Rectal smooth muscle tissue (tissue), 1 donor: ENCODE results near the gene VGLL1.

ENCODE experiments used
- H3K27ac ChIP-seq: one replicate; pipeline ENCODE4 v1.7.0; 2013; ENCODE audit warnings: low read depth, low read length, inconsistent platforms
- H3K27me3 ChIP-seq: one replicate; pipeline ENCODE4 v1.7.0; 2013; ENCODE audit warnings: low read length; ENCODE audit not compliant: control insufficient read depth, insufficient read depth
- H3K36me3 ChIP-seq: one replicate; pipeline ENCODE4 v1.7.0; 2013; ENCODE audit warnings: low read length; ENCODE audit not compliant: control insufficient read depth, insufficient read depth
- H3K4me1 ChIP-seq: one replicate; pipeline ENCODE4 v1.7.0; 2013; ENCODE audit warnings: low read length; ENCODE audit not compliant: control insufficient read depth, insufficient read depth
- H3K4me3 ChIP-seq: one replicate; pipeline ENCODE4 v1.7.0; 2013; ENCODE audit warnings: low read length
- H3K9ac ChIP-seq: one replicate; pipeline ENCODE4 v1.7.0; 2013; ENCODE audit warnings: low read length

VGLL1 gene

DNA sequence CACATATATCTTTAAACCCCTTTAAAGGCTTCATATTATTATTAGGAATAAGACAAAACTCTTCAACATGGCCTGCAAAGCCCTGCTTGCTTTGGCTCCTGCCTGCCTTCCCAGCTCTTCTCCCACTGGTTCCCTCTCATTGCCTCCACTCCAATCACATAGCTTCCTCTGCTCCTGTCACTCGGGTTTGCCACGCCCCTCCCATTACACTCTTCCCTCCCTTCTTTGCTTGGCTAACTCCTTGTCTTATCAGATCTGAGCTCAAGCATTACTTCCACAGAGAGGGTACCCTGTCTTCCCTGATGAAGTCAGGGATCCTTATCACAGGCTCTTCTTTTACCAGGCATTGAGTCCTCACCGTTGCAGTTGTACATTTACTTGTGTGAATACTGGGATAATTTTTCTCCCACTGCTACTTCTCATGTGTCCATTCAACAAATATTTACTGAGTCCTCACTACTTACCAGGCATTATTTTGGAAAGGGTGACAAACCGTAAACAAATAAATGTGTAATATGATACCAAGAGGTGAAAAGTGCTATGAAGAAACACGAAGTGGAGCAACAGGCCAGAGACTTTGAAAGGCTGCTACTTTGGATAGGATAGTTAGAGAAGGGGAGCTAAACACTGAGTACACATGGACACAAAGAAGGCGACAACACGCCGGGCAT, 3.2 kb upstream of the VGLL1 start:
- H3K36me3 ChIP-seq = no peaks in the 10 kb centered on the region
- no peak overlapping the region for H3K27ac ChIP-seq
- no peak overlapping the region for H3K4me3 ChIP-seq
- H3K27me3 ChIP-seq = no peaks in the 10 kb centered on the region
- H3K9ac ChIP-seq = no peak overlapping the region
- H3K4me1 ChIP-seq = peaks cover 5% of the 10 kb centered on the region

DNA sequence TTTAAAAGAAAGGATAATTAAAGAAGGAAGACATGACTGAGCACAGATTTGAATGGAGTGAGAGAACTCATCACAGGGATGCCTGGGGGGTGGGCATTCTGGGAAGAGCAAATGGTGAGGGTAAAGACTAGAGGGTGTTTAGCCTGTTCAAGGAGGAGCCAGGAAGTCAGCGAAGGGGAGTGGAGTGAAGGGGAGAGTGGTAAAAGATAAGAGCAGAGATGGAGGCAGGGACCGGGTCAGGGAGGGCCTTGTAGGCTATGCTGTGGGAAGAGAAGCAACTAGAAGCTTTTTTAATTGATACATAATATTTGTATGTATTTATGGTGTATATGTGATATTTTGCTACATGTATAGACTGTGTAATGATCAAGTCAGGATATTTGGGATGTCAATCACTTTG, 2.2 kb upstream of the VGLL1 start:
- Histone ChIP-seq H3K4me3 (no peak overlapping the region), H3K9ac (no peak overlapping the region), H3K27me3 (no peaks in the 10 kb centered on the region), H3K36me3 (no peaks in the 10 kb centered on the region), H3K27ac (no peak overlapping the region), H3K4me1 (peaks cover 5% of the 10 kb centered on the region)

DNA sequence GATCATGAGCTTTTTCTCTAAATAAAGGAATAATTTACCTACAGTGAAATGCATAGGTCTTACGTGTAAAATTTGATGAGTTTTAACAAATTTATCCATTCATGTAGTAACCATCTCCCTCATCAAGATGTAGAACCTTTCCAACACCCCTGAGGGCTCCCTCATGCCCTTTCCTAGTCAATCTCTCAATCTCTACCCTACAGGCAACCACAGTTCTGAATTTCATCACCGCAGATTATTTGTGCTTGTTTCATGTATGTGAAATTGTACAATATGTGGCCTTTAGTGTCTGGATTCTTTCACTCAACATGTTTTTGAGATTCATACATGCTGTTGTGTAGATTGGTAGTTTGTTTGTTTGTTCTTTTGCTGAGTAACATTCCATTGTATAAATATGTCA, 2.1 kb downstream of the VGLL1 start:
- H3K4me3 ChIP-seq = no peak overlapping the region

DNA sequence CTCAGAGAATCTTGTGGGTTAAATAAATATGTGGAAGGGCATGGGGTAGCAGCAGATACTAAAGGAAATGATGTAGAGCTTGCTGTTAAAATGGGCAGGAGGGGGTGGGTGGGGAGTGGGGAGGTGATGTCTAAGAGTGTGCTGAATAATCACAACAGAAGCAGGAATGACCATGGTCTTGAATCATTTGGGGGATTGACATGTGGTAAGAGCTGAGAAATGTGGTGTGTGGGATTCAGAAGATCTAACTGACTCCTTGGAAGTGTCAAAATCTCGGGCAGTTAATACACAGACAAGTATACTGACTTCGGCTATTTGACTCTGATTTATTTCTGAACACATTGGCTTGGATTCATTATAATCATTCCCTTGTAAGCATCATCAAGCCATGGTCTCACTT, 6.8 kb downstream of the VGLL1 start:
- H3K4me1 ChIP-seq = no peaks in the 10 kb centered on the region
- no peaks in the 10 kb centered on the region for H3K27me3 ChIP-seq
- no peak overlapping the region for H3K9ac ChIP-seq
- H3K4me3 ChIP-seq = no peak overlapping the region
- no peaks in the 10 kb centered on the region for H3K36me3 ChIP-seq
- H3K27ac ChIP-seq = no peak overlapping the region

More for the DNA sequence above, 2.1 kb downstream of the VGLL1 start:
- no peak overlapping the region for H3K27ac ChIP-seq
- H3K36me3 ChIP-seq = no peaks in the 10 kb centered on the region
- H3K9ac ChIP-seq = no peak overlapping the region
- H3K4me1 ChIP-seq = no peaks in the 10 kb centered on the region
- H3K27me3 ChIP-seq = no peaks in the 10 kb centered on the region

DNA sequence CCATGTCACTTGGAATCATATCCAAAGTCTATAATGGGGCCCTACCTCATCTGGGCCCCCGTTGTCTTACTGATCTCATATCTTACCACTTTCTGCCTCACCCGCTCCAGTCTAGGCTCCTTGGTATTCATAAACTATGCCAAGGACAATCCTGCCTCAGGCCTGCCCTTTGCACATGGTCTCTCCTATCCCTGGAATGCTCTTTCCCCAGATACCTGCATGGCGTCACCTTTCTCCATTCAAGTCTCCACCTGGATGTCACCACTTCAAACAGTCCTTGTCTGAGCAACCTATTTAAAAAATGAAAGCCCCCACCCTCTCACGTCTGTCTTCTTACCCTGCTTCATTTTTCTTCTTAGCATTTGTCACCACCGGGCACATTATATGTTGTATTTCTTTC, 8.2 kb downstream of the VGLL1 start:
- no peaks in the 10 kb centered on the region for H3K4me1 ChIP-seq
- no peak overlapping the region for H3K4me3 ChIP-seq
- no peak overlapping the region for H3K27ac ChIP-seq
- H3K36me3 ChIP-seq = no peaks in the 10 kb centered on the region
- no peak overlapping the region for H3K9ac ChIP-seq
- H3K27me3 ChIP-seq = no peaks in the 10 kb centered on the region

DNA sequence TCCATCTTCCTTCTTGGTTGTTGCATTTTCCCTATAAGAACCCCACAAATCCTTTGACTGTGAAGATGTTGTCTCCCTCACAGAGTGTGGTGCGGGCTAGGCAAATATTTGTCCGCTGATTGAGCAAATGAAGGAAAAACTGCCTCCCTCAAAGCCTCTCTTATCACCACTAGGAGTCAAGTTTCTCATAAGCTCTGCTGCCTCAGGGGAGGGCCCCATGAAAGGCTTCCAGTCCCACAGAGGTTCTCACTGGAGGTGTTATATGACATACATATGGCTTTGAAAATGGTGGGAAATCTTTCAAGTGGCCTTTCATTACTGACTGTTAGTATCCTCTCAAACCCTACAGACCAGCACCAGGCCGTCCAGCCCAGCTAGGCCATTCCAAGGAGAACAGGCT, 9.3 kb downstream of the VGLL1 start:
- no peaks in the 10 kb centered on the region for H3K4me1 ChIP-seq
- H3K4me3 ChIP-seq = no peak overlapping the region
- H3K27me3 ChIP-seq = no peaks in the 10 kb centered on the region
- no peaks in the 10 kb centered on the region for H3K36me3 ChIP-seq
- no peak overlapping the region for H3K27ac ChIP-seq
- no peak overlapping the region for H3K9ac ChIP-seq

DNA sequence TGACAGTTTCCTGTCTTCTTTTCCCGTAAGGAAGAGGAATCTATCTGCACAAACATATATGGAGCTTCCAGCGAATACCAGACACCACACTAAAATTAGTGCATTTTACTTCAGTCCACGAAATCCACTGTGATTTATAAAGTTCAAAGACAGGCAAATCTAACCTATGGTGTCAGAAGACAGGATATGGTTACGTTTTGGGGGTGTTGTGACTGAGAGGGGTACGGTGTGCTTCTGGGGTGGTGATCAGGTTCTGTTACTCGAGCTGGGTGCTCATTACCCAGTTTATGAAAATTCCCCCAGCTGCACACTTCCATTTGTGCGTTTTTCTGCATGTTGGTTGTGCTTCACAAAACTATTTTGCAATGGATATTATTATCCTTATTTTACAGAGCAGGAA, 10.3 kb downstream of the VGLL1 start:
- Histone ChIP-seq H3K36me3 (no peaks in the 10 kb centered on the region), H3K27me3 (no peaks in the 10 kb centered on the region), H3K4me3 (no peak overlapping the region), H3K4me1 (no peaks in the 10 kb centered on the region), H3K9ac (no peak overlapping the region), H3K27ac (no peak overlapping the region)

DNA sequence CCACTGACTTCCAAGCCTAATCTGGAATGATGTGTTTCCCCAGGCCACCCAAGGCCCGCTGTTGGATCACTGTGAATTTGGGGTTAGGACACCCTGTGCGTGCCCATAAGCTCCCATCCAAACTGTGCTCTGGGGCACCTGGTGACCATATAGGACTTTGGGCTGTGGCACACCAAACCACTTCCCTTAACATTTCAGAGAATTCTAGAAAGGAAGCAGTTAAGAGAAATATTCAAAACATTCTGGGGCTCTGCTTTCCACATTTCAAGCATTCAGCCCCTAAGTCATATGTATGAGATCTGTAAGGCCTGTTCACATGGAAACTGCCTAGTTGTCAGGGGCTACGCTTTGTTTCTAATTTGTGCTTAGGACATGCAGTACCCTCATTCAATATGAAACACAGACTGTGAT, 14.4 kb downstream of the VGLL1 start:
- Histone ChIP-seq H3K4me1 (no peaks in the 10 kb centered on the region), H3K9ac (no peak overlapping the region), H3K27me3 (peaks cover 2% of the 10 kb centered on the region)

DNA sequence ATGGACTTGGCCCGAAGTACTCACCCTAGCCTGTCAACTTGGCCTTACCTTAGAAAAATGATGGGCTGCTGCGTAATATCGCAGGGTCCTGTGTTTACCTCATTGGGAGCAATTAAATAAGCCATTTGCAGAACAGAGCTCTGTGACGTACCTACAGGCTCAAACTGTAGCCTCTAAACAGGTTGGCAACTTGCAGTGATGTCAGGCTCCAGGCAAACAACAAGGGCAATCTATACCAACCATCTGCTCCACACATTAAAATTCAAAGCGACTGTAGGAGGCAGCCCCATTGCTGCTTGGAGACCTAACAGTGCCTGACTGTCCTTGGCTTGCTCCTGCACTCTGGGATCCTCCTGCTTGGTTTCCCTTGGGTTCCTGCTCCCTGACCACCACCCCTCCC, 17.2 kb downstream of the VGLL1 start:
- H3K27ac ChIP-seq = no peak overlapping the region
- H3K4me3 ChIP-seq = no peak overlapping the region
- H3K27me3 ChIP-seq = peaks cover 2% of the 10 kb centered on the region
- H3K36me3 ChIP-seq = no peaks in the 10 kb centered on the region
- H3K9ac ChIP-seq = no peak overlapping the region
- no peaks in the 10 kb centered on the region for H3K4me1 ChIP-seq

More for the DNA sequence above, 14.4 kb downstream of the VGLL1 start:
- Histone ChIP-seq H3K4me3 (no peak overlapping the region), H3K36me3 (no peaks in the 10 kb centered on the region), H3K27ac (no peak overlapping the region)

DNA sequence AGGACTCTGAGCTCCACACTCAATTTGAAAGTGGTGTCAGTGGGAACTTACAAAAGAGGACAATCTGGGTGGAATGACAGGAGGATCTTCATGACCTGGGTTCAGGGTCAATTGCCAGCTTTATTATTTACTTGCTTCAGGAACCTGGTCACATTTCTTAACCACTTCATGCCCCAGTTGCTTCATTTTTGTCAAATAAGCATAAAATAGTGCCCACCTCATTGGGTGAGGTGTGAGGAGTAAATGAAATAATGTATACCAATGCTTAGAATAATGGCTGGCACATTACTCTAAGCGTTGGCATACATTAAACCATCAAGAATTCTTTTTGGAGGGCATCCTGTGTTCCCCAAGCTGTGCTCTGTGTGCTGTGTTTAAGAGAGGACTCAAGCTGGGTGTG, 19.4 kb downstream of the VGLL1 start:
- H3K36me3 ChIP-seq = no peaks in the 10 kb centered on the region
- H3K9ac ChIP-seq = no peak overlapping the region
- no peaks in the 10 kb centered on the region for H3K4me1 ChIP-seq
- H3K4me3 ChIP-seq = no peak overlapping the region
- peaks cover 2% of the 10 kb centered on the region for H3K27me3 ChIP-seq
- H3K27ac ChIP-seq = no peak overlapping the region

DNA sequence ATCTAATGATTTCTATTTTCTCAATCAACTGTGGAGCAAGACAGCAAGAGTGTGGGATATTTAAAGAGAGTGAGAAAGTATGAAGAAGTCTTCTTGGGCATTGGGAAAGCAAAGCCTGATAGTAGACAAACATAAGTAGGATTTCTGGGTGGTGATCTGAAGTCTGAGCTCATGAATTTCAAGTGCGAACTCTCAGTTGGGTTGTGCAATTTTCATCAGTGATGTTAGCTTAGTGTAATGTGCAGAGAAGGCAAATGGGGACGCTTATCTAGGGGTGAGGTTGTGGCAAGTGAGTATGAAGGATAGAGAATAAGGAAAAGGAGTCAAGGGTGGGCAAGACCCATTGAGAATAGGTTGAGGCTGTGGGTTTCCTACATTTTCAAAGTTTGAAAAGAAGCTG, 23.7 kb downstream of the VGLL1 start:
- no peaks in the 10 kb centered on the region for H3K4me1 ChIP-seq
- H3K27me3 ChIP-seq = no peaks in the 10 kb centered on the region
- no peak overlapping the region for H3K9ac ChIP-seq
- no peaks in the 10 kb centered on the region for H3K36me3 ChIP-seq
- no peak overlapping the region for H3K4me3 ChIP-seq
- H3K27ac ChIP-seq = no peak overlapping the region

DNA sequence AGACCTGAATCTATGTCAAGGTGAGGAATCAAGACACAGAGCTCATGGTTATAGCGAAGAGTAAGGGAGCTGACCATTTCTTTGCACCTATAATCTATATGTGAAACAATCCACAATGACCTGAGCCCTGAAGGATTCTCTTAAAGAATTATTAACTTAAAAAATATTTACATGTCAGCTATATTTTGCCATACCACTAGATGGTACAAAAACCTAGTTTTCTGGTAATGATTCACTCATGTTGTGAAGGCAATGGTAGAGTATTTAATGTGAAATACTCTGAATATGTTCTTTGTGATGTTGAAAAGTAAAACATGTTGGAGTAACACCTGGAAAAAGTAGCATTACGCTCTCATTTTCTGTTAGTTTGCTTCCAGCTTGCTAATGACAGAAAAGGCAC, 40.0 kb downstream of the VGLL1 start:
- no peaks in the 10 kb centered on the region for H3K4me1 ChIP-seq
- no peak overlapping the region for H3K9ac ChIP-seq
- H3K27ac ChIP-seq = no peak overlapping the region
- H3K4me3 ChIP-seq = no peak overlapping the region
- H3K36me3 ChIP-seq = no peaks in the 10 kb centered on the region
- no peaks in the 10 kb centered on the region for H3K27me3 ChIP-seq

DNA sequence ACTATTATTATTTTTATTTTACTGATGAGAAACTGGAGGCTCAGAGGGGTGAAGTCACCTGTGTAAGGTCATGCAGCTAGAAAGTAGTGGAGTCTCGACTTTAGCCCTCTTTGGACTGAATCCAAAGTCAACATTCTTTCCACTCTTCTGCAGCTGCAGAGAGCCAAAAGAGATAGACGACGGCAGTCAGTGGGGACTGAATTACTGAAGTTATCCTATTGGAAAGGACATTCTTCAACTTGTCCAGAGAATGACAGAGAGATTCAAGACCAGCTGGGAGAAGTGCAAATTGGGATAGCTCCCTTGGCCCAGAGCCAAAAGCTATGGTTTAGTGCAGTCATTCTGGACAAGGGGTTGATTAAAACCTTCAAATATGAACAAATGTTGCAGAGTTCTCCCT, 42.5 kb downstream of the VGLL1 start:
- Histone ChIP-seq H3K27ac (no peak overlapping the region), H3K4me1 (no peaks in the 10 kb centered on the region), H3K9ac (no peak overlapping the region), H3K27me3 (no peaks in the 10 kb centered on the region), H3K36me3 (no peaks in the 10 kb centered on the region), H3K4me3 (no peak overlapping the region)
